GM18508 (cell line): Measurements from ENCODE around the gene BDP1.
"Not testable (repeated sequence)": the region's sequence is repeated elsewhere in the genome, so short reads cannot be mapped to it uniquely, and the experiment has no call there.

Source experiments
- ATAC-seq: cut with Tn5 transposase; IDR thresholded peaks from one replicate; pipeline ENCODE4 v1.9.1; 2021; ENCODE audit warnings: moderate number of reproducible peaks; ENCODE audit not compliant: insufficient read depth, unreplicated experiment

The BDP1 gene

GRCh38 chr5:71552026-71552749 lies 96.7 kb downstream of the BDP1 start:
- ATAC-seq = not testable (repeated sequence)

- ATAC-seq = no peak
These were observed 107.7 kb downstream of the BDP1 start for GRCh38 chr5:71563161-71563560.

DNA sequence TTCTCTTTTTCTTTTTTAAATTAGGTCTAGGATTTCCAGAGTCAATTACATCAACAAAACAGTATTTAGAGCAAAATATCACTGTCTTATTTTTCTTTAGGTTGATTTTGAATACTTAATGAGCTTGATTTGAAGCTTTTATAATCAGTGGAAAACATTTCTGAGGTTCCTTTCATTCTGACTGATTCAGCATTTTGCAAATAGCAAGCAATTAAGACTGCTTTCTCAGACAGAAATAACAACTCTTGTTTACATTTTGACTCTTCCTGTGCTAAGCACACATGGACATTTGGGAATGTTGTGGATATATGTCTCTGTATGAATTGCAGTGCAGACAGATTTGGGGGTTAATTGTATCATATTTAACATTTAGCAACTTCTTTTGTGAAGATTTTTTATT lies 109.4 kb downstream of the BDP1 start:
- no peak for ATAC-seq

DNA sequence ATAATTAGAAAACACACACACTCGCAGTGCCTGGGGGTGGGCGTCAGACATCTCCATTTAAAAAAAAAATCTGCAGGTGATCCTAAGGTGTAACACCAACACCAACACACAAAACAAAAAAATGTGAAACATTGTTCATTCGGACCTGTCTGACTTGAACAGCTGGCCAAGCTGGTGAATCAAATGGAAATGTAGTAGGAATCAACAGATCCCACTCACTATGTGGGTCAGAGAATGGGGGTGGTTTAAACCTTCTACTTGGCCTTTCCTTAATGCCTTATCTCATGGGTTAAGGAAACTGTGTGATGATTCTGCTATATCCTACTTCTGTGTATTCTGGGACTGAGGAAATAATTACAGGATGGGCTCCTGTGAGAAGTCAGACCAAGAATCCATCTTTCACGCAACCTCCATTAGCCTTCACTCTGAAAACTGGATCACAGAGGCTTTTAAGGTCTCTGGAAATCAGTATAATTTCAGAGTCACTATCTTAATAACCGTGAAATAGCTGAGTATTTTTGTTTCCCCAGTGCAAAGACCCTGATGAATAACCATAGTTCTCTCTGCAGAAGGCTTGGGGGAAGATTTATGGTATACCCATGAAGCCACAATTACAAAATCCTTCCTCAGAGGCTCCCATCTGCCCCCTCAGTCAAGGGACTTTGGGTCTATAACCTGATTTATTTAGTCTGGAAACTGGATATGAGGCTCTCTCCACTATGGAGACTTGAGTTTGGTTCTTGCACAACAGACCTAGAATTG lies 114.5 kb downstream of the BDP1 start:
- ATAC-seq = no peak

GRCh38 chr5:71571811-71572210 lies 116.4 kb downstream of the BDP1 start:
- ATAC-seq = not testable (repeated sequence)

- ATAC-seq = no peak
These were observed 118.1 kb downstream of the BDP1 start for GRCh38 chr5:71573591-71573990.

GRCh38 chr5:71575588-71575987 lies 120.1 kb downstream of the BDP1 start:
- not testable (repeated sequence) for ATAC-seq

- ATAC-seq = no peak
These were observed 120.8 kb downstream of the BDP1 start for GRCh38 chr5:71576241-71576640.

GRCh38 chr5:71577839-71578238 lies 122.4 kb downstream of the BDP1 start:
- ATAC-seq = not testable (repeated sequence)

DNA sequence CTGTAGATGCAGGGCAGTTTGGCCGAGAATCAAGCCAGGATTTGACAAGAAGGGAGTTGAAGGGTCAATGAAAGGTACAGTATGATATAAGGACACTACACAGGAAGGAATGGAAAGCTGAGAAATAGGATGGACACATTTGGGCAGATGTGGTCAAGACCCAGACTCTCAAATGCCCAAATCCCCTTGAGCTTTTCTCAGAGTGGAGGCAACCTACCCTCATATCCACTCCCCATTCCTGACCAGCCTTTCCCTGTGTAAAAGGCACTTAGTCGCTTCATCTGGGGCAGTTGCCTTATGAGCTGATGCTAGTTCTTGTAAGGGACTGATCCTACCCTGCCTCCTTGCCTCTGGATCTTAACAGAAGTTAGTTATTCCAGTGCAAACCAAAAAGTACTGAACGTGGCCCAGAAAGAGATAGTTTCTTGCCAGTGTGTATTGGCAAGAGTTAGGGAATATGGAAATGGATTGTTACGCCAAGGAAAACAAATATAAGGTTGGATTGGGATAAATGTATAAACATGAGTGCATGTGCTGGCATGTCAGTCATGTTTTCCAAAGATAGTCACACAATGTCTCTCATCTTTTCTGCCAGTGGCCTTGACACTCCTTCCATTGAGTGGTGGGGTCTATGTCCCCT lies 127.6 kb downstream of the BDP1 start:
- ATAC-seq = no peak

DNA sequence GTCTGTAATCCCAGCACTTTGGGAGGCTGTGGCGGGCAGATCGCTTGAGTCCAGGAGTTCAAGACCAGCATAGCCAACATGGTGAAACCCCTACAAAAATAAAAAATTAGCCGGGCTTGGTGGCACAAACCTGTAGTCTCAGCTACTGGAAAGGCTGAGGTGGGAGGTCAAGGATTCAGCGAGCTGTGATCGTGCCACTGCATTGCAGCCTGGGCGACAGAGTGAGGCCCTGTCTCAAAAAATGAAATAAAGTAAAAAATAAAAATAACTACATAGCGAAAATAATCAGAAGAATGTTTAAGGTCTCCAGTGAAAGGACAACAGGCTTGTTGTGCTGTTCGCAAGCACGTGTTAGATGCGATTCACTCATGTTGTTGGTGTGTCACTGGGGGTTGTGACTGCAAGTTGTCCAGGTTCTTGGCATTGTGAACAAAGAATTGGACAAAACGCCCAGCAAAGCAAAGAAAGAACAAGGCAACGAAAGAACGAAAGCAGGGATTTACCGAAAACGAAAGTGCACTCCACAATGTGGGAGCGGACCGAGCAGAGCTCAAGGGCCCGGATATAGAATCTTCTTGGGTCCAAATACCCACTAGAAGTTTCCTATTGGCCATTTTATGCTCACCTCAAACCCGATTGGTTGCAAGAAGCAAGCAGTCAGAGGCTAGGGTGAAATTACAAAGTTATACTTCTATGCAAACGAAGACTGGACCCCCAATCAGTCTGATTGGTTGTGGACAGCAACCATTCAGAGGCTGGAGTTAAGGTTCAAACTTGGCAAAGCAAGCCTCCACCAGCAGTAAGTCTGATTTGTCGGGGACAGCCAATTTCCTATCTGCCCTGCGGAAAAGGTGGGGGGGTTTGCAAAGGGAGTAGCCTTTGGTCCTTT lies 130.8 kb downstream of the BDP1 start:
- ATAC-seq = no peak

DNA sequence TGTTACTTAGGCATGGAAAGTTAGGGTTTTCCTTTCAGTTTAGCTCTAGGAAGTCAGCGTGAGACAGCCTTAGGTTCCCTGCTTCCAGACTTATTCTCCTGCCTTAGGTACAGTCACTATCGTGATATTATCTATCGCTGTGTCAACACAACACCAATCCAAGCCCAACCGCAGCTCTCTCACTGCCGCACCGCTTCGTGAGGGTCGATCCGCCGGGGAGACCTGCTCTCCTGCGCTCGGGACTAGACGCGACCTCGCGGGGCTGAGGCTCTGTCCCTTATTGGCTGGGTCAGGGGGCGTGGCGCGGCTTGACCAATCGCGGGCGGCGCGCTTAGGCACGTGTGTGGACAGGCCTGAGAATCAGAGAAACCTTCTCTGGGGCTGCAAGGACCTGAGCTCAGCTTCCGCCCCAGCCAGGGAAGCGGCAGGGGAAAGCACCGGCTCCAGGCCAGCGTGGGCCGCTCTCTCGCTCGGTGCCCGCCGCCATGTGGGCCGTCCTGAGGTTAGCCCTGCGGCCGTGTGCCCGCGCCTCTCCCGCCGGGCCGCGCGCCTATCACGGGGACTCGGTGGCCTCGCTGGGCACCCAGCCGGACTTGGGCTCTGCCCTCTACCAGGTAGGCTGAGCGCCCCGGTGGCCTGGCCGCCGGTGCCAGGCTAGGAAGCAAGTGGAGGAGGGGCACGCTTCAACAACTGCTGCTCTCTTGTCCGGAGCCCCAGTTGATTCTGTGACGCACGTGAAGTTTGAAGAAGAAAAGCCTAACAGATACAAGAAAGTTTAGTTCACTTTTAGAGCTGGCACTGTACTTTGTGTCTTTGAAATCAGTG lies 131.7 kb downstream of the BDP1 start, which contains the start of gene MCCC2:
Gene MCCC2 (plus strand): TSS at position 400 of the 825 bp plus-strand sequence. CDS start 86 bp downstream, at position 486.
- peak; percentile 94 for ATAC-seq

- ATAC-seq = no peak
These were observed 132.5 kb downstream of the BDP1 start for GRCh38 chr5:71587766-71588532.

DNA sequence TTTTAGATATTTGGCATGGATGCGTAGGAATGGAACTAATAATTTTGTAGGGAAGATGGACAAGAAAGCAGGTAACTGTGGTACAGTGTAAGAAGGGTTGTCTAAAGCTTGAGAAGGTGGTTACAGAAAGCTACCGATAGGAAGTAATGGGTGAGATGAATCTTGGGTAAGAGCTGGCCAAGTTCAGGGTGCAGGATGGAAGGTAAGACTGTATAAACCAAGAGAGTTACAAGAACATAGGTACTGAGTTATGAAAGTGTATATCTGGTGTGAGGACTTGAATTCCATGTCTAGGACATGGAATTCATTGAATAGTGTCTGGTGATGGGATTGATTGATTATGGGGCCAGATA lies 133.1 kb downstream of the BDP1 start:
- ATAC-seq = no peak

GRCh38 chr5:71589903-71590302 lies 134.5 kb downstream of the BDP1 start:
- ATAC-seq = no peak

DNA sequence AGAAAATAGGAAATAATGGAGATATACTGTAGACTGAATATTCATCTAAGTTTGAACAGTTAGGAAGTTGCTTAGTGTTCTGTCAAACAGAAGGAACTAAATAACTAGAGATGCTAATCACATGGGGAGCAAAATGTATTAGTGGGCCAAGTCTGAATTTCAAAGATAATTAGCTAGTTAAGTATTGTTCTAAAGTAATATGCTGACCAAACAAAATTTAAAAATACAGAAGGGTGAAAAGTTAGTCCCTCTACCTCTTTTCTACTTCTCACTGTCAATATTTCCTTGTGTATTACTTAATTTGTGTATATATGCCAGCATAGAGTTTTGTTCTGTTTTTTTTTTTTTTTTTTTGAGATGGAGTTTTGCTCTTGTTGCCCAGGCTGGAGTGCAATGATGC lies 135.6 kb downstream of the BDP1 start:
- no peak for ATAC-seq

GRCh38 chr5:71596169-71596568 lies 140.7 kb downstream of the BDP1 start:
- ATAC-seq = no peak

- no peak for ATAC-seq
These were observed 141.6 kb downstream of the BDP1 start for GRCh38 chr5:71597001-71597400.

DNA sequence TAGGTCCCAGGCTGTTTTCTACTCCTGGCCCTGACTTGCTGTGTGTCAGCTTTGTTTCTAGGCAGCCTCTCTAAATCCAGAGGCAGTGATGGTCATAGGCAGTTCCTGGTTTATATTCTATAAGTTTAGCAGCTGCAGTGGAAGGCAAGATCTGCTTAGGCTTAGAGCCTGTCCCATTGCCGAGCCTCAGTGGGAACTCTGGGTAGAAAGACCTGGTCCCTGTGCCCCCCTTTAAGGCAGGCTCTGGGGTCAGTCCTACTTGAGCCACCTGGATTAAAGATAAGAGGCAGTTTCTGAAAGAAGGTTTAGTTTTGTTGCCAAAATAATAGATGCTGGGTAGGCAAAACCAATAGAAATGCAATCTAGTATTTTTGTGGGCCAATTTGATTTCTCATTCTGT lies 145.3 kb downstream of the BDP1 start:
- no peak for ATAC-seq
